IMR-90 (cell line): ENCODE data around the gene RHPN2. TPM values are rescaled to one million over a fixed set of nuclear protein-coding genes. Genes with fewer than 3 reads are reported as not detected.

Experiments
- ATAC-seq: fragments of 200-7000 bp; cut with Tn5 transposase; 2 replicates; pipeline ENCODE4 v1.9.1; 2020; ENCODE audit warnings: low read depth, mild to moderate bottlenecking, moderate library complexity
- BruUV-seq: library from RNA; stranded (reverse); fragments of 400-500 nt; replicated peaks from 2 replicates; lab custom pipeline; 2021; lab: Mats Ljungman, UMichigan
- CTCF ChIA-PET: fragments of 300-600 bp; formaldehyde crosslinking; extraction: SDS; loops from one replicate; lab custom pipeline; 2021; ENCODE audit warnings: antibody characterized with exemption; lab: Yijun Ruan, JAX
- POLR2A ChIA-PET: fragments of 300-600 bp; sonication (Branson Sonifier 250); formaldehyde crosslinking; loops from one replicate; lab custom pipeline; 2022; ENCODE audit warnings: antibody characterized with exemption; ENCODE audit not compliant: unreplicated experiment; lab: Charles Lee
- DNase-seq: peaks from one replicate; pipeline ENCODE4 v3.0.0; 2013
- H2AFZ ChIP-seq: replicated peaks from 2 replicates; pipeline ENCODE3; 2013; ENCODE audit warnings: low read length, mild to moderate bottlenecking; ENCODE audit not compliant: poor library complexity
- H2AK5ac ChIP-seq: 2 replicates; pipeline ENCODE4 v1.6.1; 2013; ENCODE audit warnings: low read depth, low read length, inconsistent platforms
- H2AK9ac ChIP-seq: replicated peaks from 2 replicates; pipeline ENCODE3; 2013; ENCODE audit warnings: mild to moderate bottlenecking, low read depth, low read length, moderate library complexity; ENCODE audit not compliant: poor library complexity
- H2BK120ac ChIP-seq: 2 replicates; pipeline ENCODE4 v1.6.1; 2013; ENCODE audit warnings: low read depth, low read length, inconsistent platforms
- H2BK15ac ChIP-seq: 3 replicates; pipeline ENCODE4 v1.6.1; 2013; ENCODE audit warnings: low read depth, low read length, inconsistent platforms
- H2BK20ac ChIP-seq: 2 replicates; pipeline ENCODE4 v1.6.1; 2013; ENCODE audit warnings: low read depth, mild to moderate bottlenecking, inconsistent platforms, low read length, moderate library complexity
- H2BK5ac ChIP-seq: 2 replicates; pipeline ENCODE4 v1.6.1; 2013; ENCODE audit warnings: mild to moderate bottlenecking, low read depth, low read length, inconsistent platforms; ENCODE audit not compliant: poor library complexity, severe bottlenecking
- H3K14ac ChIP-seq: replicated peaks from 2 replicates; pipeline ENCODE4 v1.6.1; 2013; ENCODE audit warnings: low read depth, low read length, inconsistent platforms
- H3K18ac ChIP-seq: 2 replicates; pipeline ENCODE4 v1.6.1; 2013; ENCODE audit warnings: low read depth, low read length, control low read depth
- H3K23ac ChIP-seq: 2 replicates; pipeline ENCODE4 v1.6.1; 2013; ENCODE audit warnings: low read depth, low read length, inconsistent platforms
- H3K27ac ChIP-seq: 2 replicates; pipeline ENCODE4 v1.5.1; 2013; ENCODE audit warnings: mild to moderate bottlenecking, control low read depth, low read length; ENCODE audit not compliant: insufficient read depth
- H3K27me3 ChIP-seq: 2 replicates; pipeline ENCODE4 v1.6.1; 2013; ENCODE audit warnings: low read length; ENCODE audit not compliant: control insufficient read depth, insufficient read depth
- H3K36me3 ChIP-seq: 2 replicates; pipeline ENCODE4 v1.6.1; 2013; ENCODE audit warnings: low read length, mixed read lengths; ENCODE audit not compliant: control insufficient read depth, insufficient read depth
- H3K4ac ChIP-seq: 2 replicates; pipeline ENCODE4 v1.6.1; 2013; ENCODE audit warnings: low read depth, low read length, inconsistent platforms
- H3K4me1 ChIP-seq: 2 replicates; pipeline ENCODE4 v1.6.1; 2013; ENCODE audit warnings: low read length, mixed read lengths; ENCODE audit not compliant: control insufficient read depth, insufficient read depth
- H3K4me2 ChIP-seq: 2 replicates; pipeline ENCODE4 v1.6.1; 2013; ENCODE audit warnings: low read depth, mild to moderate bottlenecking, control low read depth, low read length, moderate library complexity
- H3K4me3 ChIP-seq: 2 replicates; pipeline ENCODE4 v1.5.1; 2013; ENCODE audit warnings: low read depth, mild to moderate bottlenecking, control low read depth, low read length, moderate library complexity; ENCODE audit not compliant: insufficient read depth
- H3K56ac ChIP-seq: 2 replicates; pipeline ENCODE4 v1.6.1; 2013; ENCODE audit warnings: low read length, inconsistent platforms; ENCODE audit not compliant: insufficient read depth; ENCODE audit errors: extremely low read depth
- H3K79me1 ChIP-seq, 2 experiments: 2 replicates each; pipeline ENCODE4 v1.6.1; 2013; ENCODE audit warnings: low read length in 2 of 2, inconsistent platforms in 1 of 2, low read depth in 1 of 2
- H3K9ac ChIP-seq: 2 replicates; pipeline ENCODE4 v1.6.1; 2013; ENCODE audit warnings: low read depth, low read length, control low read depth
- H3K9me1 ChIP-seq: 2 replicates; pipeline ENCODE4 v1.6.1; 2013; ENCODE audit warnings: low read length, inconsistent platforms; ENCODE audit not compliant: insufficient read depth
- H3K9me3 ChIP-seq: 2 replicates; pipeline ENCODE4 v1.6.1; 2013; ENCODE audit warnings: low read length; ENCODE audit not compliant: control insufficient read depth, insufficient read depth
- H4K20me1 ChIP-seq: 2 replicates; pipeline ENCODE4 v1.6.1; 2013; ENCODE audit warnings: low read length, inconsistent platforms; ENCODE audit not compliant: insufficient read depth
- H4K5ac ChIP-seq: 2 replicates; pipeline ENCODE4 v1.6.1; 2013; ENCODE audit warnings: mild to moderate bottlenecking, low read depth, low read length, control low read depth
- H4K8ac ChIP-seq, 2 experiments: 2 replicates each; pipeline ENCODE4 v1.6.1; 2013; ENCODE audit warnings: low read depth in 2 of 2, low read length in 2 of 2, control low read depth in 1 of 2, inconsistent platforms in 1 of 2
- H4K91ac ChIP-seq: 2 replicates; pipeline ENCODE4 v1.6.1; 2013; ENCODE audit warnings: low read depth, low read length, inconsistent platforms; ENCODE audit not compliant: insufficient read depth
- RAD21 ChIP-seq: IDR thresholded peaks from 2 replicates; pipeline ENCODE4 v1.6.1; 2012; ENCODE audit warnings: low read length, improper control_type of control experiment
- USF2 ChIP-seq: fragments of 150-350 bp; IDR thresholded peaks from 2 replicates; pipeline ENCODE4 v1.6.1; 2017; ENCODE audit warnings: mild to moderate bottlenecking, antibody characterized with exemption, low read length, low read depth
- WGBS, 2 experiments: methylation state at CpG; one replicate each; pipeline versions ENCODE4 v1.1.5 to v1.1.7; 2013; ENCODE audit warnings: missing lambda C conversion rate in 2 of 2; ENCODE audit not compliant: insufficient read length in 1 of 2; ENCODE audit errors: extremely low coverage in 2 of 2; 5-methylcytosine and 5-hydroxymethylcytosine counted together
- dilution Hi-C: fragments of 300-500 bp; cut with HindIII; formaldehyde crosslinking; loops from one replicate; pipeline ENCODE4 v1.14.3; 2018; ENCODE audit warnings: low sequenced_read_pairs; ENCODE audit not compliant: unreplicated experiment
- in situ Hi-C: fragments of 300-500 bp; cut with MboI; formaldehyde crosslinking; loops from 3 replicates; pipeline ENCODE4 v1.14.3; 2019; ENCODE audit warnings: low sequenced_read_pairs, inconsistent platforms, mixed read lengths
- intact Hi-C: fragments of 100-400 bp; cut with micrococcal nuclease; formaldehyde crosslinking; loops from 2 replicates; pipeline ENCODE4 v1.10.0; 2022
- polyA plus RNA-seq, 3 experiments: library from polyadenylated mRNA; depleted of rRNA; stranded (reverse); fragments of >200 nt; gene quantifications; 2 replicates each; pipeline ENCODE4 v1.2.3, GENCODE V29; 2012; ENCODE audit warnings: low replicate concordance in 1 of 3
- total RNA-seq: library from RNA; depleted of rRNA; stranded (reverse); fragments of >200 nt; gene quantifications from 2 replicates; pipeline ENCODE4 v1.2.3, GENCODE V29; 2012

Gene RHPN2
- total and polyA plus RNA-seq, 2 of the 4 experiments (the other 2 are of a cell fraction) = 2.3 to 4.0 TPM

- Histone ChIP-seq H3K27ac (no peak overlapping the region), H2AK5ac (no peak overlapping the region), H4K20me1 (no peaks in the 10 kb centered on the region), H3K4me1 (no peaks in the 10 kb centered on the region), H4K5ac (no peak overlapping the region), H2BK120ac (no peak overlapping the region), H2AFZ (no peak overlapping the region), H2BK15ac (no peak overlapping the region), H4K8ac (no peak overlapping the region), H3K14ac (no peak overlapping the region), H3K9me3 (no peaks in the 10 kb centered on the region), H3K9me1 (0 out of 2 replicates have a peak, but pooled peaks cover 4% of the 10 kb centered on the region), H4K91ac (no peak overlapping the region), H3K9ac (no peak overlapping the region), H3K36me3 (peaks cover 28% of the 10 kb centered on the region), H2AK9ac (no peak overlapping the region), H3K4me2 (no peak overlapping the region), H3K4ac (no peak overlapping the region), H3K56ac (no peak overlapping the region), H3K23ac (no peak overlapping the region), H3K4me3 (no peak overlapping the region), H3K18ac (no peak overlapping the region), H3K27me3 (no peaks in the 10 kb centered on the region), H2BK20ac (no peak overlapping the region), H3K79me1 (no peaks in the 10 kb centered on the region; a peak in 1 of 4 replicates), H2BK5ac (no peak overlapping the region)
- DNase-seq (no peak), ATAC-seq (no peak)
- dilution Hi-C loops = no loop called here
- CTCF ChIA-PET = no interaction called here
- intact Hi-C loops = loop anchor here (10.0 kb wide), 1 partner anchor 504 kb away; the partner anchor contains the start of gene PDCD5
- no TSS peak for BruUV-seq
- in situ Hi-C loops = no loop called here
- POLR2A ChIA-PET = no interaction called here
- WGBS, 2 experiments = 100% methylated on average over 1 of the region's 3 CpGs; no CpG with 5 or more reads in 1 of the 2 experiments
- no peak for TF ChIP-seq USF2
- no peak for TF ChIP-seq RAD21
Measured at GRCh38 chr19:33089010-33089409, 24.3 kb upstream of the RHPN2 start.
